HEK293 (cell line): Measurements from ENCODE around the gene CPB2.

ENCODE experiments used
- BCL11A ChIP-seq: fragments of 450-650 bp; formaldehyde crosslinking; IDR thresholded peaks from 2 replicates; pipeline ENCODE4 v1.5.1; 2016; ENCODE audit warnings: low read depth, missing biosample characterization, missing genetic modification characterization
- CTCF ChIP-seq: fragments of 450-650 bp; formaldehyde crosslinking; IDR thresholded peaks from 2 replicates; pipeline ENCODE4 v1.5.1; 2016; ENCODE audit warnings: missing biosample characterization, missing genetic modification characterization
- HOXC10 ChIP-seq: sonication (generic); formaldehyde crosslinking; IDR thresholded peaks from 2 replicates; pipeline ENCODE4 v1.8.1; 2023; ENCODE audit warnings: mild to moderate bottlenecking, missing genetic modification reagents
- KLF16 ChIP-seq: fragments of 450-650 bp; formaldehyde crosslinking; IDR thresholded peaks from 2 replicates; pipeline ENCODE4 v1.5.1; 2017; ENCODE audit warnings: missing biosample characterization, missing genetic modification characterization
- OVOL3 ChIP-seq: fragments of 450-650 bp; formaldehyde crosslinking; IDR thresholded peaks from 2 replicates; pipeline ENCODE4 v1.5.1; 2016; ENCODE audit warnings: missing biosample characterization, missing genetic modification characterization
- ZBTB17 ChIP-seq: fragments of 450-650 bp; formaldehyde crosslinking; IDR thresholded peaks from 2 replicates; pipeline ENCODE4 v1.5.1; 2016; ENCODE audit warnings: missing biosample characterization, missing genetic modification characterization
- ZNF114 ChIP-seq: fragments of 450-650 bp; formaldehyde crosslinking; IDR thresholded peaks from 2 replicates; pipeline ENCODE4 v1.5.0; 2017; ENCODE audit warnings: missing biosample characterization, missing genetic modification characterization
- ZNF335 ChIP-seq: fragments of 450-650 bp; formaldehyde crosslinking; conservative IDR thresholded peaks from 2 replicates; pipeline ENCODE4 v1.5.1; 2016; ENCODE audit warnings: missing biosample characterization, missing genetic modification characterization
- ZNF354C ChIP-seq: fragments of 450-650 bp; formaldehyde crosslinking; IDR thresholded peaks from 2 replicates; pipeline ENCODE4 v1.5.1; 2016; ENCODE audit warnings: missing biosample characterization, missing genetic modification characterization, low read depth, borderline replicate concordance
- ZSCAN16 ChIP-seq: fragments of 450-650 bp; formaldehyde crosslinking; IDR thresholded peaks from 2 replicates; pipeline ENCODE4 v1.5.1; 2016; ENCODE audit warnings: missing biosample characterization, missing genetic modification characterization

DNA sequence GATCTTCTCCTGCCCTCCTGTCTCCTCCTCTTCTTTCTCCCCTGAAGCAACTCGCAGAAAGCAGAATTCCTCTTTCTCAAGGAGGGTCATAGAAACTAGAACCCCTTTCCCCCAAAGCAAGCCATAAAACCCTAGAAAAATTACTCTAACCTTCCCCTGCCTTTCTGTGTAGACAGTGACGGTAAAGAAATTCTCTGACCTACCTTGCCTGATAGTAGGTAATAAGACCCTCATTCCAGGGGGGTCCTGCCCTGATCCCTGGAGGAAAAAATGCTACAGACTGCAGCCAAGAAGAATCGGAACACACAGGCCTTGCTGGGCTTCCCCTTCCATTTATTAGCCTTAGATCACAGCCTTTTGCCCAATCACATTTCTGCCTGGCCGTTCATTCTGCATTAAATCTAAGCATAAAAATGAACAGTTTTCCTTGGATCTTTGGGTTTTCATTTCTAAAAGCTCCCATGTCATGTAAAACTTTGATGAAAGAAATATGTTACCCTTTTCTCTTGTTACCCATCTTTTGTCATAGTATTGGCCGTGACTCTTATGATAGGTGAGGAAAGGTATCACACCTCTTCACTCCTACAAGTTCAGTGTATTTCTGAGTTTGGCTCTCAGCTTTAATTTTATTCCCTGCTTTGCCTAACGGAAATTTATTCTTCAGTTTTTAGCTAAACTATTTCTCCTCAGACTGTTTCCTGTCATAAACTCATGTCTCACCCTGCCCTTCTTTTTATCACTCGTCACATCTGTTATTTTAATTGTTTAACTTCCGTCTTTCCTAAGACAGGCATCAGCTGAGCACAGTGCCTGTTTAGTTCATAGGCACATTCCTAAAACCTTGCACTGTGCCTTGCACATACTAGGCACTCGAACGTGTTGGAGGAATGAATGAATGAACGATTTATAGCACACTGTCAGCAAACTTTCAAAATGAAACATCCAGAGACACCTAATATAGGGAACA, 20.4 kb upstream of the CPB2 start:
- TF ChIP-seq ZNF114 (tag by site-specific recombination): no peak
- no peak for TF ChIP-seq ZBTB17 (tag by site-specific recombination)
- TF ChIP-seq CTCF (tag by site-specific recombination): no peak
- TF ChIP-seq BCL11A (tag by site-specific recombination): no peak
- no peak for TF ChIP-seq HOXC10
- TF ChIP-seq ZSCAN16: no peak
- TF ChIP-seq OVOL3: no peak
- no peak for TF ChIP-seq ZNF335 (tag by site-specific recombination)
- no peak for TF ChIP-seq ZNF354C (tag by site-specific recombination)
- no peak for TF ChIP-seq KLF16
